Activated CD4-positive, alpha-beta T cell treated with anti-CD3 and anti-CD28 coated beads for 36 hours (primary cell): ENCODE measurements around the gene SCN7A. TPM values are rescaled to one million over a fixed set of nuclear protein-coding genes. Genes with fewer than 3 reads are reported as not detected.
"Not testable (repeated sequence)": the region's sequence is repeated elsewhere in the genome, so short reads cannot be mapped to it uniquely, and the experiment has no call there.

Source experiments
- ATAC-seq: fragments of 200-7000 bp; cut with Tn5 transposase; one replicate; pipeline ENCODE4 v1.10.0; 2021; ENCODE audit warnings: mild to moderate bottlenecking, moderate library complexity
- CTCF ChIA-PET: fragments of 350-600 bp; sonication (Branson Sonifier 250); formaldehyde crosslinking; loops from one replicate; lab custom pipeline; 2021; ENCODE audit warnings: antibody characterized with exemption; lab: Charles Lee
- POLR2A ChIA-PET: fragments of 350-600 bp; sonication (Branson Sonifier 250); formaldehyde crosslinking; loops from one replicate; lab custom pipeline; 2021; ENCODE audit warnings: antibody characterized with exemption, inconsistent platforms; lab: Charles Lee
- DNase-seq: peaks from one replicate; pipeline ENCODE4 v3.0.0-alpha.2; 2020
- H3K27ac Mint-ChIP-seq: one replicate; pipeline ENCODE4 v1.8.0; 2021; ENCODE audit warnings: mixed read lengths
- H3K27me3 Mint-ChIP-seq: one replicate; pipeline ENCODE4 v1.8.0; 2021; ENCODE audit warnings: mixed read lengths
- H3K36me3 Mint-ChIP-seq: one replicate; pipeline ENCODE4 v1.8.0; 2021; ENCODE audit warnings: low read depth, mixed read lengths
- H3K4me1 Mint-ChIP-seq: one replicate; pipeline ENCODE4 v1.8.0; 2021; ENCODE audit warnings: mixed read lengths
- H3K4me3 Mint-ChIP-seq: one replicate; pipeline ENCODE4 v1.8.0; 2021; ENCODE audit warnings: mild to moderate bottlenecking, moderate library complexity, mixed read lengths
- H3K9me3 Mint-ChIP-seq: one replicate; pipeline ENCODE4 v1.8.0; 2021; ENCODE audit warnings: low read depth, mixed read lengths
- intact Hi-C, 2 experiments: fragments of 100-400 bp; cut with DNase I in 1 of 2; cut with micrococcal nuclease in 1 of 2; formaldehyde crosslinking; loops; one replicate each; pipeline versions ENCODE4 v1.14.2 to v1.15.1; 2022 to 2024; cut with DNase I, micrococcal nuclease
- total RNA-seq, 2 experiments: library from RNA; stranded (reverse); gene quantifications; one replicate each; pipeline ENCODE4 v1.2.3, GENCODE V29; 2021

SCN7A gene
- total RNA-seq, 2 experiments from 2014 or later, result not detected

DNA sequence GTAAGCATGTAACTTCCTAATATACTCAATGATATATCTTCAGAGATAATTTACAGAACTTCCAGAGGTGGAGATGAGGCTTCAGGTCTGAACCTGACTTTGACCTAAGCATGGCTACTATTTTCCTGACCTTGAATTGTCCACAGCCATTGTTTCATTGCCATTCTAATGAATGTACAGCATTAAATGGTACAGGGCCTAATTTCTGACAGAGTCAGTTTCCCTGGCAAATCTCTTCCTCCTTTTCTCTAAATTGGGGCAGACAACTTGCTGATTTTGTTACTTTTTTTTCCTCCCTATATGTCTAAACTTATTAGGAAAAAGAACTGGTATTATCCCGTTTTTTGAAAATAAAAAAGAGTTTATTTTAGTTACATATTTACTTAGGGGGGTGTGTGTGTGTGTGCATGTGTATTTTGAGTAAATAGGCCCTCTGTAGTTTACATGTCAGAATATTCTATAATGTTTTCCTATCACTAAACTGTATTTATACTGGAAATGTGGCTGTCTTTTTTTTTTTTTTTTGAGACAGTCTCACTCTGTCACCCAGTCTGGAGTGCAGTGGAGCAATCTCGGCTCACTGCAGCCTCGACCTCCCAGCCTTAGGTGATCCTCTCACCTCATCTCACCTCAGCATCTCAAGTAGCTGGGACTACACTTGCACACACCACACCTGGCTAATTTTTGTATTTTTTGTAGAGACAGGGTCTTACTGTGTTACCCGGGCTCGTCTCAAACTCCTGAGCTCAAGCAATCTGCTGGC, 75.0 kb downstream of the SCN7A start:
- Mint-ChIP-seq H3K9me3 (no peaks in the 10 kb centered on the region), H3K36me3 (no peaks in the 10 kb centered on the region), H3K27ac (no peak overlapping the region), H3K4me3 (no peak overlapping the region), H3K4me1 (no peaks in the 10 kb centered on the region), H3K27me3 (no peaks in the 10 kb centered on the region)
- ATAC-seq, result no peak
- CTCF ChIA-PET, result no interaction called here
- POLR2A ChIA-PET, result no interaction called here
- DNase-seq, result no peak
- intact Hi-C loops, result no loop called here

DNA sequence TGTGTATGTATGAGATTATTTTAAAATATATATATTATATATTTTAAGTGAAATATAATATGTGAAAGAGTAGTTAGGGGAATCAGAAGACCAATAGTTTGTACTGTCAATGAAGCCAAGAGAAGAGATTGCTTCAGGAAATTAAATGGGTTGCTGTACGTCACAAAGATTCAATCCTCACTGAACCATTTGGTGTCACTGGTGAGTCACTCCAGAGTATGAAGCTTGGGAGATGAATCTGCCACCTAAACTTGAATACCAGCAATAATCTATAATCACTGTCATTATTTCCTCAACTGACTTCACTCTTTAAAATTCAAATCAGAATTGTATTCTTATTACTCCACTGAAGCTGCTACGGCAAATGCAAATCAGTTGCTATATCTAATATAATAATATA, 76.4 kb downstream of the SCN7A start:
- no peak overlapping the region for H3K4me3 Mint-ChIP-seq
- H3K9me3 Mint-ChIP-seq, result no peaks in the 10 kb centered on the region
- H3K36me3 Mint-ChIP-seq, result no peaks in the 10 kb centered on the region
- H3K27ac Mint-ChIP-seq, result no peak overlapping the region
- ATAC-seq (no peak), DNase-seq (no peak)
- H3K27me3 Mint-ChIP-seq, result no peaks in the 10 kb centered on the region
- intact Hi-C loops, result no loop called here
- CTCF ChIA-PET, result interaction anchor here (0.6 kb wide), 1 partner anchor 240 kb away, joined by 3 read pairs; no protein-coding TSS in a partner anchor
- H3K4me1 Mint-ChIP-seq, result no peaks in the 10 kb centered on the region
- POLR2A ChIA-PET, result no interaction called here

DNA sequence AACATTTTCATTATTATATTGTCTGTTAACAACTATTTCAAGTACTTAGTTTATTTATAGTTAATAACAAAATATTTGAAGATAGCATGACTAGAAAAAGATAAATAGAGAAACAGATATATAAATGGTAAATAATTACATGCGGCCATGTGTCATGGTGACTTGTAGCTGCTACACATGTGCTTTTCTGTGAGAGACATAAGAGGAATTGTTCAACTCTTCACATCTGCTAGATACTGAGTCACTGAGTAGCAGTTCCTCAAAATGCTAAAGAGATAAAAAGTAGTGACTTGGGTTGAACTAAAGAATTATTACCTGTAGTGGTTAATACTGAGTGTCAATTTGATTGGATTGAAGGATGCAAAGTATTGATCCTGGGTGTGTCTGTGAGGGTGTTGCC, 80.8 kb downstream of the SCN7A start:
- Mint-ChIP-seq H3K27ac (no peak overlapping the region), H3K4me1 (no peaks in the 10 kb centered on the region), H3K9me3 (no peaks in the 10 kb centered on the region), H3K4me3 (no peak overlapping the region), H3K27me3 (no peaks in the 10 kb centered on the region), H3K36me3 (no peaks in the 10 kb centered on the region)
- POLR2A ChIA-PET, result no interaction called here
- intact Hi-C loops, result no loop called here
- DNase-seq (no peak), ATAC-seq (no peak)
- CTCF ChIA-PET, result interaction anchor here (0.6 kb wide), 1 partner anchor 64 kb away, joined by 3 read pairs; no protein-coding TSS in a partner anchor

DNA sequence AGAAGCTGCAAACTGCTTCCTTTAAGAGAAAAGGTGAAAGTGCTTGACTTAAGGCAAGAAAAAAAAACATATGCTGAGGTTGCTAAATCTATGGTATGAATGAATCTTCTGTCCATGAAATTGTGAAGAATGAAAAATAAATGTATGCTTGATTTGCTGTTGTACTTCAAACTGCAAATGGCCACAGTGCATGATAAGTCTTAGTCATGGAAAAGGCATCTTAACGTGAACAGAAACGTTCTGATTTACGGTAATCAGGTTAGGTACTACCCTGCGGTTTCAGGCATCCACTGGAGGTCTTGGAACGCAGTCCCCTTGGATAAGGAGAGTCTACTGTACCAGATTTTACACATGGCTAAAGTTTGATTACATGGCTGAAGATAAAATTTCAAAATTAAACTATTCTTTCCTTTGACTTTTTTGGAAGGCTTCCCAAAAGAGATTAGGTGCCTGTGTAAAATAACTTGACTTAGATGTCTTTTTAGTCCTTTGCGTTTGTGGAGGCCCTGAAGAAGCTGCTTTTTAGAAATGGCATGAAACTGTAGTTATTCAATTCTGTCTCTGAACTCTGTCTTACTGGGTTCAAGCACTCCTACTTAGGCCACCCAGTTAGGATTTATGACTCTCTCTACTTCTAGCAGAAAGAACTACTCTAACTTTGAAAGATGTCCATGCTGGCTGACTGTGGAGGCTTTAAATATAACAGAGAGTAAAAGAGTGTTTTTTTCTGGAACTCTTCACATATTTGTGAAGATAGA, 82.4 kb downstream of the SCN7A start:
- intact Hi-C loops, result no loop called here
- H3K27me3 Mint-ChIP-seq, result no peaks in the 10 kb centered on the region
- ChIA-PET POLR2A (no interaction called here), CTCF (no interaction called here)
- H3K27ac Mint-ChIP-seq, result no peak overlapping the region
- no peaks in the 10 kb centered on the region for H3K36me3 Mint-ChIP-seq
- ATAC-seq, result no peak
- no peaks in the 10 kb centered on the region for H3K4me1 Mint-ChIP-seq
- no peak for DNase-seq
- H3K9me3 Mint-ChIP-seq, result no peaks in the 10 kb centered on the region
- H3K4me3 Mint-ChIP-seq, result no peak overlapping the region

DNA sequence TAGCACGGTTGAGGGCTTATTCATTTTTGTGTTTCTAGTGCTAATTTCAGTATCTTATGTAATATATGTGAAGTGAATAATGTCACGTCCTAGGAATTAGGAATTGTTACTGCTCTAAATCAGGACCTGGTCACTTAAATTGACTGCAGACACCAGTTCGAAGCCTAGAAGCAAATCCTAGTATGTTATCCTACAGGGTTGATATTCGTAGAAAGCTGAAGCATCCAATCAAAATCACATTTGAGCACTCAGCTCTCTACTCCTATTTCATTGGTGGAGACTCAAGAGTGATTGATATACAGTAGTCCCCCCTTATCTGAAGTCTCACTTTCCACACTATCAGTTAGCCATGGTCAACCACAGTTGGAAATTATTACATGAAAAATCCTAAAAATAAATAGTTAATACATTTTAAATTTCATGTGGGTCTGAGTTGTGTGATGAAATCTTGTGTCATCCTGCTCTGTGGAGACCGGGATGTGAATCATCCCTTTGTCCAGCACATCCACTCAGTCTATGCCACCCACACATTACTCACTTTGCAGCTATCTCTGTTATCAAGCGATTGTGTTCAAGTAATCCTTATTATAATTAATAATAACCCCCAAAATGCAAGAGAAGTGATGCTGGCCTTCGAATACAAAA, 83.1 kb downstream of the SCN7A start:
- no peaks in the 10 kb centered on the region for H3K36me3 Mint-ChIP-seq
- H3K27me3 Mint-ChIP-seq, result no peaks in the 10 kb centered on the region
- H3K4me1 Mint-ChIP-seq, result no peaks in the 10 kb centered on the region
- POLR2A ChIA-PET, result no interaction called here
- H3K9me3 Mint-ChIP-seq, result no peaks in the 10 kb centered on the region
- no peak overlapping the region for H3K4me3 Mint-ChIP-seq
- ATAC-seq (no peak), DNase-seq (no peak)
- CTCF ChIA-PET, result no interaction called here
- H3K27ac Mint-ChIP-seq, result no peak overlapping the region
- intact Hi-C loops, result no loop called here

DNA sequence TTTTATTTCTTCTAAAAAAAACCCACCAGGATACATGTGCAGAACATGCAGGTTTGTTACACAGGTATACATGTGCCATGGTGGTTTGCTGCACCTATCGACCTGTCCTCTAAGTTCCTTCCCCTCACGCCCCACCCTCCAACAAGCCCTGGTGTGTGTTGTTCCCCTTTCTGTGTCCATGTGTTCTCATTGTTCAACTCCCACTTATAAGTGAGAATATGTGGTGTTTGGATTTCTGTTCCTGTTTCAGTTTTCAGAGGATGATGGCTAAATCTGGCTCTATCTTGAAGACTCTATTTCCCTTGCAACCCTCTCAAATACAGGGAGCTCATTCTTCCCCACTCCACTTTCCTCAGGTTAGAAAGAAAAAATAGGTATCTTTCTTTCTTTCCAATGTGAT, 86.3 kb downstream of the SCN7A start:
- intact Hi-C loops, H3K4me1 Mint-ChIP-seq, H3K9me3 Mint-ChIP-seq, H3K27me3 Mint-ChIP-seq, CTCF ChIA-PET, H3K36me3 Mint-ChIP-seq, DNase-seq, ATAC-seq, H3K27ac Mint-ChIP-seq, POLR2A ChIA-PET, H3K4me3 Mint-ChIP-seq: not testable (repeated sequence)

DNA sequence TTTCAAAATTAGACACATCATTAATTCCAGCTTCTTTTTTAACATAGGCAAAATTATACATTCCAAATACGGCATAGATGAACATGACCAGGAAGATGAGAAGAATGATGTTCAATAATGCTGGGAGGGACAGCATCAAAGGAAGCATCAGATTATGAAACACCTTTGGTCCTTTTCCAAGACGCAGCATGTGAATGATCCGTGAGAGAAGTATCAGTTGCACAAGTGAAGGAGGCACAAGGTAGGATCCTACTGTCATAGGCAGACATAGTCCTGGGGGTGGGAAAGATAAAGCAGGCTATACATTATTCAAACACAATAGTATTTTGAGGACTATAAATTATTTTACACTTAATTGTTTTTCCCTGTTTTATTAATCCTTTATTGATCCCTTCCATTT, 87.7 kb downstream of the SCN7A start:
- ChIA-PET CTCF (no interaction called here), POLR2A (no interaction called here)
- H3K27me3 Mint-ChIP-seq, result no peaks in the 10 kb centered on the region
- no peak for ATAC-seq
- no peaks in the 10 kb centered on the region for H3K9me3 Mint-ChIP-seq
- H3K4me1 Mint-ChIP-seq, result no peaks in the 10 kb centered on the region
- no peaks in the 10 kb centered on the region for H3K36me3 Mint-ChIP-seq
- intact Hi-C loops, result no loop called here
- DNase-seq, result no peak
- H3K4me3 Mint-ChIP-seq, result no peak overlapping the region
- H3K27ac Mint-ChIP-seq, result no peak overlapping the region

DNA sequence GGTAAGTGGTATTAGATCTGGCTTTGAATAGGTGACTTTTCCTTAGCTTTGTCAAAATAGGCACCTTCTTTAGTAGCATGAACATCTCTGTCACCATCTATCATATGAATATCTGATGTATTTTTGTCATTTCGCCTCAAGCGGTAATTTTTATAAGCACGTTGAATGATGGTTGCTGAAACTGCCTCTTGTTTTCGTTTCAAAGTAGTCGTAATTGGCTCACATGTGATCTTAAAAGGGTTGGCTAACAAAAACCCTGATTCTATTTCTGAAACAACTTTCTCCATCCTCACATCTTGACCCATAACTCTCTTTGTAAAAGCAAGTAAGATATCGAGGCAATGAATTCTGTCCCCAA, 88.5 kb downstream of the SCN7A start:
- H3K36me3 Mint-ChIP-seq, result no peaks in the 10 kb centered on the region
- no peaks in the 10 kb centered on the region for H3K27me3 Mint-ChIP-seq
- ChIA-PET POLR2A (no interaction called here), CTCF (no interaction called here)
- H3K4me3 Mint-ChIP-seq, result no peak overlapping the region
- intact Hi-C loops, result no loop called here
- no peak overlapping the region for H3K27ac Mint-ChIP-seq
- H3K9me3 Mint-ChIP-seq, result no peaks in the 10 kb centered on the region
- no peaks in the 10 kb centered on the region for H3K4me1 Mint-ChIP-seq
- DNase-seq (no peak), ATAC-seq (no peak)

DNA sequence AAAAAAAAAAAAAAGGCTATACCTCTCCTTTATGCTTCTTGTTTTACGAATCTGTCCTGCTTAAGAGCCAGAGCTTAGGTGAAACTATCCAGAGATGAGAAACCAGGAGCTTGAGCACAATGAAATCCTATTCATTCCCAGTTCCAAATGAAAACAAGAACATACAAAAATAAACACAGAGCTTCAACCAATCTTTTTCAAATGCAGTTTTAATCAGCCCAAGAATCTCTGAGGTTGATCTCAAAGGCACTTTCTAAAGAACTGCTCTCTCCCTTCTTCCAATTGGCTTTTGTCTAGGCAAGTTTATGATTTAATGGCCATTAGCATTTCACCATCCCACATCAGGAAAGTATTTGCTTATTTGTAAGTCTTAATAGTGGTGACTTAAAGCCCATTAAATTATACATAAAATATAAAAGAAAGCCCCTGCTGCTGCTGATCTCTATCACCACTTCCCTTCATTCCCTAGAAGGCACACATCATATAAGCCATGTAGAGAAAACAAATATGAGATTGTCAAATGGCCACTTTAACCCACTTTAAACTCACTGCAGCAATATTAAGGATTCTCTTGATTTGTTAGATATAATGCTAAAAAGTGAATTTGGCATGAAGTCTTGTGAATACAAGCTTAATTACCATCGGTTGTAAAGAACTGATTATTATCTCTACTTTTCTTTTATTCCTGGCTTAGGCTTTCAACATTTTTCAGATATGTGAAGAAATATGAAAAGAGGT, 89.0 kb downstream of the SCN7A start:
- H3K9me3 Mint-ChIP-seq, result no peaks in the 10 kb centered on the region
- ATAC-seq (no peak), DNase-seq (no peak)
- H3K4me1 Mint-ChIP-seq, result no peaks in the 10 kb centered on the region
- H3K27ac Mint-ChIP-seq, result no peak overlapping the region
- ChIA-PET POLR2A (no interaction called here), CTCF (no interaction called here)
- H3K36me3 Mint-ChIP-seq, result no peaks in the 10 kb centered on the region
- H3K4me3 Mint-ChIP-seq, result no peak overlapping the region
- no peaks in the 10 kb centered on the region for H3K27me3 Mint-ChIP-seq
- intact Hi-C loops, result no loop called here

DNA sequence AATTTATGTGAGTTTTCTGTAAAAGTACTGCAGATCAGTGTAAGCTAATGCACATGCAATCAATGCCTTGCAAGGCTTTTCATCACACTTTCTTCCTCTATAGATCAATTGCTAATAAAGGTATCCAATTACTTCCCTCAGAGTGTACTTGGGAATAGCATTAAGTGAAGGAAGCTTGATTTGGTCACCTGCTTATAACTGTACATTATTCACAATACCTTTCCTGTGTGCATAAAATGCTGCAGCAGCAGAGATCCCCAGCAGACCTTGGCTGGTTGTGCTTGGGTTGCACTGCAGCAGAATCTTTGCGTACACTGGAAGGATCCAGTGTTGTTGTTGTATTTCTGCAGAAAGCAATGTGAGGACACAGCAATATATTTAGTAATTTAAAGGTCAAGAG, 99.8 kb downstream of the SCN7A start:
- no peak for DNase-seq
- intact Hi-C loops, result no loop called here
- ChIA-PET POLR2A (no interaction called here), CTCF (no interaction called here)
- Mint-ChIP-seq H3K27ac (no peak overlapping the region), H3K27me3 (no peaks in the 10 kb centered on the region), H3K4me3 (no peak overlapping the region), H3K4me1 (no peaks in the 10 kb centered on the region), H3K36me3 (no peaks in the 10 kb centered on the region), H3K9me3 (no peaks in the 10 kb centered on the region)
- no peak for ATAC-seq

DNA sequence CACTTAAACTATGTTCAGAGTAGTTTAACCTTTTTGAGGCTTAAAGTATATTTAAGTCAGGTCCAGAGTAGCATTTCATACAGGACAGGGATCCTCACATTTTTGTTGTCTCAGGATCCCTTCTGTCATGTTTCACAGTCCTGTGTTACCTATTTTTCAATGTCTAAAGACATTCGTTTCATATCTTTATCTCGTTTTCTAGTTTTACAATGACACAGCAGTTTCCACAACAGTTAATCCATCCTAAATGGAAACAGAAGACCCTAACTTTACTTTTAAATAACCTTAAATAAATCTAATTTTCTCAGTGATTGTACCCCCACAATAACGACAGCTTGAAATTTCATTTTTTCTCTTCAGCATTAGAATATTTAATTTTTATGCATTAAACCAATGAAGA, 101.0 kb downstream of the SCN7A start:
- ChIA-PET CTCF (interaction anchor here (0.7 kb wide), 1 partner anchor 94 kb away, joined by 3 read pairs; no protein-coding TSS in a partner anchor), POLR2A (no interaction called here)
- Mint-ChIP-seq H3K4me3 (no peak overlapping the region), H3K4me1 (no peaks in the 10 kb centered on the region), H3K27ac (no peak overlapping the region), H3K36me3 (no peaks in the 10 kb centered on the region), H3K27me3 (no peaks in the 10 kb centered on the region), H3K9me3 (no peaks in the 10 kb centered on the region)
- intact Hi-C loops, result no loop called here
- DNase-seq (no peak), ATAC-seq (no peak)
